Right ventricle myocardium superior (tissue), 1 donor: ENCODE results near the gene FRMD4A. TPM values are rescaled to one million over a fixed set of nuclear protein-coding genes. Genes with fewer than 3 reads are reported as not detected.

Source experiments
- ATAC-seq: fragments of 200-7000 bp; cut with Tn5 transposase; one replicate; pipeline ENCODE4 v1.9.1; 2020; ENCODE audit warnings: mild to moderate bottlenecking; ENCODE audit not compliant: poor library complexity
- DNase-seq: peaks from one replicate; pipeline ENCODE4 v3.0.0-alpha.2; 2020
- intact Hi-C: fragments of 100-400 bp; cut with DNase I; formaldehyde crosslinking; loops from one replicate; pipeline ENCODE4 v1.11.2; 2022
- total RNA-seq: library from RNA; stranded (reverse); fragmentation: NEBNext Ultra II Directional; extraction: Animal tissue kit (Norgen Biotek cat#: 25700); gene quantifications from one replicate; pipeline ENCODE4 v1.2.1, GENCODE V29; 2021
- donor health status: DM: no; HTN: yes; CAD: no; lungs with severe emphysema.

Gene FRMD4A
- total RNA-seq, 1 donor from 2014 or later, result 33.2 TPM

DNA sequence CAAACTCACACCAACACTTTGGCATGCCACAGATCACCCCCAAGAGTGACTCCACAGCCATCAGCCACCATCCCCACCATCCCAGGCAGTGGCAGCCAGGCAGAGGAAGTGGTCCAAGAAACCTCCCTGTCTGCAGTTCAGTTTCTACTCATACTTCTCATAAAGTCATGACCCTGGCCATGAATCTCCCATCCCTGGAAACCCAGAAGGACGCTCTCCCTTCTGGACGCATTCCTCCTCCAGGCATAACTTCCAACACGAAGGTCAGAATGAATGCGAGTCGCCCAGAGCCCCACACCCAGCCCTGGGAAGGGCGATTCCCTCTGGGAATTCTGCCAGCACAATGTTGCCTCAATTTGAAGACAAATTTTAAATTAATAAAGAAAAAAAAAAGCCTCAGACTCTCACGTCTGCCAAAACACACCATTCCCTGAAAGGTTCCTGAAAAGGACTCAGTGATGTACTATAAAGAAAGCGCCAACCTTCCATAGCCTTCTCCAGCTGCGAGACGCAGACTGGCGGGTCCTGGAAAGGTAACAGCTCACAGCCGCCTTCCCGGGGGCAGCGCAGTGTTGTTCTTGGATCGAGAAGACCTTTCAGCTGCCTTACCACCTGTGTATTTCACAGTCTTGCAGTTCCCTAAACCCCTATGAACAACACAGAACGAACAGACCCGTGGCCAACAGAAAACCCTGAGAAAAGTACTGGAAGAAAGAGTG lies 307.6 kb downstream of the FRMD4A start:
- intact Hi-C loops, result no loop called here
- no peak for DNase-seq
- no peak for ATAC-seq

DNA sequence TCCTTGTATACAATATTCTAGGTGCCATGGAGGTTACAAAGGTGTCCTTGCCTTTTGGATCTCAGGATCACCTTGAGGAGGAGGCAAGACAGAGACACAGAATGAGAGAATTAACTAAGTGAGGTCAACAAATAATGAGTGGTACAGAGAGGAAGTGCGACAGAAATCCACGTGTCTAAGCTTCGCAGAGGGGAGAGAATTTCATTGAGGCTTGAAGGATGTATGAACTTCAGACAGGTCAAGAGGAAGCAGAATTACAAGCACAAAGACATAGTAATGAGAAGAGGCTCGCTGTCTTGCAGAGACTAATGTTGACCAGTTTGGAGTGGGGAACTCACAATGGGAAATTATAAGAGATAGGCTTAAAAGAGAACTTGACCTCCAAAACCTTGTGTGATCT lies 308.7 kb downstream of the FRMD4A start:
- ATAC-seq (no peak), DNase-seq (no peak)
- intact Hi-C loops, result no loop called here

GRCh38 chr10:14020037-14020664 lies 310.6 kb downstream of the FRMD4A start:
- ATAC-seq (no peak), DNase-seq (no peak)
- intact Hi-C loops, result no loop called here

DNA sequence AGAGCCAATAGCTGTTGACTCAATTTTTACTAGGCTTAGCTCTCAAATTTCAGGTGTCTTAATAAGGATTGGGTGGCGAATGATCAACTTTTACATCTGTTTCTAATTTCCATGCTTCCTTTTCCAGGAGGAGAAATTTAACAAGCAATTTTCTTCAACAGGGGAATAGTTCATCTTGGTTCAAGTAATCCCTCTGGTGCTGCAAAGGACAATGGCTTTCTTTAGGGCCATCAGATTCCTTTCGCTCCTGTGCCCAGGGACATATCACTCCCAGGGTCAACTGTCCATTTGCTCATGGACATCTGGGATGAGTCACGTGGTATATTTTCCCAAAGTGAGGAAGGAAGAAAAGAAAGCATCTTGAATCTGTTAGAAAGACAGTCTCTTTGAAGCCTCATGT lies 313.3 kb downstream of the FRMD4A start:
- intact Hi-C loops, result no loop called here

GRCh38 chr10:14016931-14017333 lies 313.8 kb downstream of the FRMD4A start:
- no peak for DNase-seq
- intact Hi-C loops, result no loop called here
- no peak for ATAC-seq

More for the DNA sequence above, 313.3 kb downstream of the FRMD4A start:
- DNase-seq (no peak), ATAC-seq (no peak)

- intact Hi-C loops, result no loop called here
- peak; percentile 82 for ATAC-seq
- DNase-seq, result peak; percentile 73
Measured at GRCh38 chr10:14016011-14016536, 314.6 kb downstream of the FRMD4A start.

- DNase-seq (no peak), ATAC-seq (no peak)
- intact Hi-C loops, result no loop called here
Measured at GRCh38 chr10:14014423-14014822, 316.3 kb downstream of the FRMD4A start.

- ATAC-seq (no peak), DNase-seq (no peak)
- intact Hi-C loops, result no loop called here
Measured at GRCh38 chr10:14010769-14011574, 319.8 kb downstream of the FRMD4A start.

GRCh38 chr10:14010101-14010558 lies 320.6 kb downstream of the FRMD4A start:
- ATAC-seq, result peak; percentile 54
- intact Hi-C loops, result no loop called here
- peak; percentile 52 for DNase-seq

DNA sequence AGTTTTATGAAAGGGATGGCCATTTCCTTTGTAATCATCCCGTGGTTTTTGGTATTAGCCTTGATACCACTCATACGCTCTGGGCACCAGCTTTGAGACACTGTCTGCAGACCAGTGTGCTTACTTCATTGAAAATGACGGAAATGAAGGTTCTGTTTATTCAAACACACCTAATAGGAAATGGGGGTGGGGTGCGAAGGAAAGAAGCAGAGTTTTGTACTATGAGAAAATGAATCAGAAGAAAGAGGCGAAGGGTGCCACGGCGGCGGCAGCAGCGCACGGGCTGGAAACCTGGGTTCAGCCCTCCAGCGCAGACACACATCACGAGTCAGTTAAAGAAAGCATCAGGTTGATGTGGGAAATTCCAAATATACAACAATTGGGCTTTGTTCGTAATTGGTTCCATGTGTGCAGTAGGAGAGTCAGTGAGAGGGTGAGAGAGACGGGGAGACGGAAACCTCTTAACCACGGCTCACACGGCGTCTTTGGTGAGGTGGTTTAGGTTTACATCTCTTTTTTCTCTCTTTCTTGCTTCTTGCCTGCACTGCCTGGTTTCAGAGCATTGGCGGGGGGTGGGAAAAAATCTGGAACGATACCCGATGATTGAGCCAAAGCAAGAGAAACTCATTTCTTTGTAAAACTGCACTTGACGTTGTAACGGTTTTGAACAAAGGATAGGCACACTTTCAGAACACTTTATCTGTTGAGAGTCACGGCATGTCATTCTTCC lies 321.2 kb downstream of the FRMD4A start:
- DNase-seq (no peak), ATAC-seq (peak; percentile 9)
- intact Hi-C loops, result no loop called here

- intact Hi-C loops, result no loop called here
- ATAC-seq (no peak), DNase-seq (no peak)
Measured at GRCh38 chr10:14008740-14009080, 322.0 kb downstream of the FRMD4A start.

GRCh38 chr10:14004536-14004935 lies 326.2 kb downstream of the FRMD4A start:
- ATAC-seq (no peak), DNase-seq (no peak)
- intact Hi-C loops, result no loop called here

- no peak for ATAC-seq
- intact Hi-C loops, result no loop called here
Measured at GRCh38 chr10:14003517-14004184, 327.1 kb downstream of the FRMD4A start.

GRCh38 chr10:14001298-14002040 lies 329.3 kb downstream of the FRMD4A start:
- intact Hi-C loops, result no loop called here
- DNase-seq (no peak), ATAC-seq (no peak)

More at GRCh38 chr10:14003517-14004184, 327.1 kb downstream of the FRMD4A start:
- DNase-seq, result no peak

GRCh38 chr10:13998163-13998835 lies 332.4 kb downstream of the FRMD4A start:
- DNase-seq (no peak), ATAC-seq (peak; percentile 29)
- intact Hi-C loops, result loop anchor here (10.0 kb wide), 1 partner anchor 203 kb away; no protein-coding TSS in a partner anchor

- DNase-seq (no peak), ATAC-seq (no peak)
- intact Hi-C loops, result loop anchor here (10.0 kb wide), 1 partner anchor 203 kb away; no protein-coding TSS in a partner anchor
Measured at GRCh38 chr10:13997650-13998049, 333.1 kb downstream of the FRMD4A start.

DNA sequence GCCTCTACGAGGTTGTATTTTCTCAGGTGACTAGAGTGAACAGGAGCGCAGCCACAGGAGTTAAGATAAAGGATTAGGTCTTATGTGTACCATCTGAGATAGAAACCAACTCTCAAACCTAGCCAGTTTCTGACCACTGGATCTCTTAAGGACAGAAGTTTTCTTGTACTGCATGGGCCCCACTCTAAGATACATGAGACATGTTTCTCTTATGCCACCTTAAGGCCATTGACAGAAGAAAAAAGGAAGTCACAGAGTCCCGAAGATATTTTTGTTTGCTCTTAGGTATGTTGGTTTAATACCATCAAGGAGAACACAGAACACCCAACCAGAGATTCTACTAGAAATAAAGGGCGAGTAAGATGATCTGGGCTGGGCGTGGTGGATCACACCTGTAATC lies 335.8 kb downstream of the FRMD4A start:
- ATAC-seq (no peak), DNase-seq (no peak)
- intact Hi-C loops, result loop anchor here (10.0 kb wide), 1 partner anchor 200 kb away; no protein-coding TSS in a partner anchor
